ENCODE results near the gene PDPN. TPM values are rescaled to one million over a fixed set of nuclear protein-coding genes. Genes with fewer than 3 reads are reported as not detected.

Gene PDPN
- total RNA-seq, 1 experiment from 2014 or later: not detected

GRCh38 chr1:13619909-13620308 is 36.3 kb downstream of the PDPN start:
- RAD21 ChIA-PET (ENCODE audit: low non-redundant PET in 1 of 2, low total read pairs in 2 of 2, uncharacterized antibody in 2 of 2, unreplicated experiment in 2 of 2): no interaction called here
- POLR2A ChIA-PET: no interaction called here
- Histone ChIP-seq H3K27me3 (ENCODE audit: insufficient read depth, low read length) (no peaks in the 10 kb centered on the region), H3K27ac (ENCODE audit: low read depth, low read length) (no peak overlapping the region), H4K20me1 (ENCODE audit: insufficient read depth) (no peaks in the 10 kb centered on the region), H3K9me2 (ENCODE audit: insufficient read depth) (no peaks in the 10 kb centered on the region), H2AFZ (ENCODE audit: low read depth, low read length, poor library complexity, severe bottlenecking) (no peak overlapping the region), H3K9me3 (ENCODE audit: control insufficient read depth in 1 of 2, insufficient read depth in 1 of 2, low read depth in 1 of 2, low read length in 2 of 2) (no peaks in the 10 kb centered on the region), H3K36me3 (ENCODE audit: control insufficient read depth in 1 of 2, insufficient read depth in 2 of 2, low read length in 2 of 2) (no peaks in the 10 kb centered on the region), H3K79me2 (ENCODE audit: insufficient read depth, low read length) (no peaks in the 10 kb centered on the region), H3K4me2 (ENCODE audit: low read length) (no peak overlapping the region), H3K9ac (ENCODE audit: low read length) (no peak overlapping the region), H3K4me1 (ENCODE audit: control insufficient read depth in 1 of 2, insufficient read depth in 2 of 2, low read length in 2 of 2) (no peaks in the 10 kb centered on the region), H3K4me3 (replicated peaks in 1 of 2; ENCODE audit: low read depth in 1 of 2, low read length in 2 of 2) (no peak overlapping the region)
- TF ChIP-seq ZNF274 (IDR thresholded peaks at IDR 0.05; ENCODE audit: low read depth, low read length) (no peak), JUND (IDR thresholded peaks at IDR 0.05) (no peak), CEBPB (IDR thresholded peaks at IDR 0.05; ENCODE audit: low read depth) (no peak), FOSL1 (IDR thresholded peaks at IDR 0.05; ENCODE audit: low read depth) (no peak), POLR2AphosphoS5 (IDR thresholded peaks at IDR 0.05; ENCODE audit: low read depth, low read length) (no peak), RAD21 (IDR thresholded peaks at IDR 0.05; ENCODE audit: low read depth) (no peak), YY1 (IDR thresholded peaks at IDR 0.05; ENCODE audit: extremely low read depth, insufficient replicate concordance, low read depth, low read length) (no peak), SIN3A (IDR thresholded peaks at IDR 0.05; ENCODE audit: low read depth) (no peak), EZH2phosphoT487 (IDR thresholded peaks at IDR 0.05; ENCODE audit: borderline replicate concordance) (no peak), EZH2 (IDR thresholded peaks at IDR 0.05) (no peak), EGR1 (IDR thresholded peaks at IDR 0.05; ENCODE audit: low read depth) (no peak), ZFX (IDR thresholded peaks at IDR 0.05) (no peak)
- TF ChIP-seq, protein P1, sequence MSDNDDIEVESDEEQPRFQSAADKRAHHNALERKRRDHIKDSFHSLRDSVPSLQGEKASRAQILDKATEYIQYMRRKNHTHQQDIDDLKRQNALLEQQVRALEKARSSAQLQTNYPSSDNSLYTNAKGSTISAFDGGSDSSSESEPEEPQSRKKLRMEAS (IDR thresholded peaks at IDR 0.05): no peak
- TF ChIP-seq, protein P2, sequence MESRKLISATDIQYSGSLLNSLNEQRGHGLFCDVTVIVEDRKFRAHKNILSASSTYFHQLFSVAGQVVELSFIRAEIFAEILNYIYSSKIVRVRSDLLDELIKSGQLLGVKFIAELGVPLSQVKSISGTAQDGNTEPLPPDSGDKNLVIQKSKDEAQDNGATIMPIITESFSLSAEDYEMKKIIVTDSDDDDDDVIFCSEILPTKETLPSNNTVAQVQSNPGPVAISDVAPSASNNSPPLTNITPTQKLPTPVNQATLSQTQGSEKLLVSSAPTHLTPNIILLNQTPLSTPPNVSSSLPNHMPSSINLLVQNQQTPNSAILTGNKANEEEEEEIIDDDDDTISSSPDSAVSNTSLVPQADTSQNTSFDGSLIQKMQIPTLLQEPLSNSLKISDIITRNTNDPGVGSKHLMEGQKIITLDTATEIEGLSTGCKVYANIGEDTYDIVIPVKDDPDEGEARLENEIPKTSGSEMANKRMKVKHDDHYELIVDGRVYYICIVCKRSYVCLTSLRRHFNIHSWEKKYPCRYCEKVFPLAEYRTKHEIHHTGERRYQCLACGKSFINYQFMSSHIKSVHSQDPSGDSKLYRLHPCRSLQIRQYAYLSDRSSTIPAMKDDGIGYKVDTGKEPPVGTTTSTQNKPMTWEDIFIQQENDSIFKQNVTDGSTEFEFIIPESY (IDR thresholded peaks at IDR 0.05; ENCODE audit: extremely low read depth, insufficient replicate concordance, low read length): no peak
- TF ChIP-seq, protein P3, sequence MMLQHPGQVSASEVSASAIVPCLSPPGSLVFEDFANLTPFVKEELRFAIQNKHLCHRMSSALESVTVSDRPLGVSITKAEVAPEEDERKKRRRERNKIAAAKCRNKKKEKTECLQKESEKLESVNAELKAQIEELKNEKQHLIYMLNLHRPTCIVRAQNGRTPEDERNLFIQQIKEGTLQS (IDR thresholded peaks at IDR 0.05): no peak
- TF ChIP-seq, protein P4, sequence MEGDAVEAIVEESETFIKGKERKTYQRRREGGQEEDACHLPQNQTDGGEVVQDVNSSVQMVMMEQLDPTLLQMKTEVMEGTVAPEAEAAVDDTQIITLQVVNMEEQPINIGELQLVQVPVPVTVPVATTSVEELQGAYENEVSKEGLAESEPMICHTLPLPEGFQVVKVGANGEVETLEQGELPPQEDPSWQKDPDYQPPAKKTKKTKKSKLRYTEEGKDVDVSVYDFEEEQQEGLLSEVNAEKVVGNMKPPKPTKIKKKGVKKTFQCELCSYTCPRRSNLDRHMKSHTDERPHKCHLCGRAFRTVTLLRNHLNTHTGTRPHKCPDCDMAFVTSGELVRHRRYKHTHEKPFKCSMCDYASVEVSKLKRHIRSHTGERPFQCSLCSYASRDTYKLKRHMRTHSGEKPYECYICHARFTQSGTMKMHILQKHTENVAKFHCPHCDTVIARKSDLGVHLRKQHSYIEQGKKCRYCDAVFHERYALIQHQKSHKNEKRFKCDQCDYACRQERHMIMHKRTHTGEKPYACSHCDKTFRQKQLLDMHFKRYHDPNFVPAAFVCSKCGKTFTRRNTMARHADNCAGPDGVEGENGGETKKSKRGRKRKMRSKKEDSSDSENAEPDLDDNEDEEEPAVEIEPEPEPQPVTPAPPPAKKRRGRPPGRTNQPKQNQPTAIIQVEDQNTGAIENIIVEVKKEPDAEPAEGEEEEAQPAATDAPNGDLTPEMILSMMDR (IDR thresholded peaks at IDR 0.05 in 2 of 3, conservative IDR thresholded peaks at IDR 0.05 in 1 of 3; ENCODE audit: borderline replicate concordance in 1 of 3, insufficient read depth in 1 of 3, low read depth in 2 of 3, low read length in 2 of 3): no peak
- no TSS peak for BruUV-seq (replicated peaks)
- DNase-seq (ENCODE audit: low read depth, low spot score): no peak
- CTCF ChIA-PET: no interaction called here
- intact Hi-C loops (cut with micrococcal nuclease): no loop called here
- no peak for ATAC-seq

Measured in HCT116 (cell line).